ENCODE results near the gene BICDL1. TPM values are rescaled to one million over a fixed set of nuclear protein-coding genes. Genes with fewer than 3 reads are reported as not detected.

The BICDL1 gene
- polyA plus RNA-seq, 1 of the 3 experiments (the other 2 are of a cell fraction): 0.35 TPM

DNA sequence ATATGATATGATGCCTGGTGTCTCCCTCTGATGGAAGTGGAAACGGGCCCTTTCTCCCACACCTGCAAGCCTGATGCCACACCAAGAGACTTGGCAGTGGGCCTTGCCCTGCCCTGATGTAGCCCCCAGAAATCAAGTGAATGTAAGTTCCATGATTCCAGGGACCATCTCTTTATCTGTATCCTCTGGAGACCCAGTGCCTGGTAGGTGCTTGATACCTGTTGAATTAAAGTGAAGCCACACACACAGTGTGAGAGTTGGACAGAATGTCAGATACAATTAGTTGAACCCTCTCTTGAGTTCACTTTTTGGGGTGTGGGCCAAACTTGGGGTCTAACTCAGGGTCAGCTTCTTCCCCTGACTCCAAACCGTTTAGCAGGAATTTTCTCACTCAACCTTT lies 132.3 kb downstream of the BICDL1 start:
- Histone ChIP-seq H3K36me3 (replicated peaks in 1 of 2; ENCODE audit: control insufficient read depth in 1 of 2, insufficient read depth in 2 of 2, low read length in 1 of 2) (peaks cover 3 to 9% of the 10 kb centered on the region in 2 experiments), H3K9me3 (no peaks in the 10 kb centered on the region), H3K4me1 (ENCODE audit: control insufficient read depth in 1 of 2, insufficient read depth in 2 of 2, low read depth in 1 of 2, low read length in 1 of 2) (peaks cover 6 to 20% of the 10 kb centered on the region in 2 experiments), H3K4me2 (no peak overlapping the region), H2AFZ (ENCODE audit: low read depth) (no peak overlapping the region), H3K27me3 (ENCODE audit: insufficient read depth) (no peaks in the 10 kb centered on the region), H3F3A (replicated peaks; ENCODE audit: insufficient read depth) (peaks cover 31% of the 10 kb centered on the region), H3K27ac (ENCODE audit: low read depth in 2 of 2, low read length in 1 of 2) (no peak overlapping the region), H3K79me2 (ENCODE audit: insufficient read depth) (peaks cover 25% of the 10 kb centered on the region), H3K9me2 (no peaks in the 10 kb centered on the region), H3K4me3 (ENCODE audit: low read depth in 2 of 2, low read length in 1 of 2) (no peak overlapping the region), H4K20me1 (ENCODE audit: insufficient read depth) (no peaks in the 10 kb centered on the region), H3K9ac (no peak overlapping the region)
- DNase-seq: no peak
- 92% methylated on average over 2 of the region's 2 CpGs for WGBS (ENCODE audit: low lambda C conversion rate)
- no peak for TF ChIP-seq MEF2A (IDR thresholded peaks at IDR 0.05; ENCODE audit: borderline replicate concordance, low read depth)
- TF ChIP-seq, protein P1, sequence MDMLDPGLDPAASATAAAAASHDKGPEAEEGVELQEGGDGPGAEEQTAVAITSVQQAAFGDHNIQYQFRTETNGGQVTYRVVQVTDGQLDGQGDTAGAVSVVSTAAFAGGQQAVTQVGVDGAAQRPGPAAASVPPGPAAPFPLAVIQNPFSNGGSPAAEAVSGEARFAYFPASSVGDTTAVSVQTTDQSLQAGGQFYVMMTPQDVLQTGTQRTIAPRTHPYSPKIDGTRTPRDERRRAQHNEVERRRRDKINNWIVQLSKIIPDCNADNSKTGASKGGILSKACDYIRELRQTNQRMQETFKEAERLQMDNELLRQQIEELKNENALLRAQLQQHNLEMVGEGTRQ (IDR thresholded peaks at IDR 0.05; ENCODE audit: borderline replicate concordance, low read depth, low read length): no peak
- TF ChIP-seq EZH2phosphoT487 (IDR thresholded peaks at IDR 0.05; ENCODE audit: borderline replicate concordance, low read depth): no peak
- TF ChIP-seq FOXJ3 (CRISPR knock-in tag; IDR thresholded peaks at IDR 0.05): no peak
- TF ChIP-seq ELF1 (IDR thresholded peaks at IDR 0.05): no peak
- no peak for TF ChIP-seq GABPA (IDR thresholded peaks at IDR 0.05; ENCODE audit: low read depth)
- no peak for TF ChIP-seq FOSL2 (IDR thresholded peaks at IDR 0.05; ENCODE audit: borderline replicate concordance, low read depth)
- no peak for TF ChIP-seq RXRA (IDR thresholded peaks at IDR 0.05; ENCODE audit: borderline replicate concordance, low read depth)
- TF ChIP-seq RCOR1 (IDR thresholded peaks at IDR 0.05; ENCODE audit: low read length): no peak
- TF ChIP-seq FOXM1 (IDR thresholded peaks at IDR 0.05; ENCODE audit: low read depth): no peak
- TF ChIP-seq, protein P2, sequence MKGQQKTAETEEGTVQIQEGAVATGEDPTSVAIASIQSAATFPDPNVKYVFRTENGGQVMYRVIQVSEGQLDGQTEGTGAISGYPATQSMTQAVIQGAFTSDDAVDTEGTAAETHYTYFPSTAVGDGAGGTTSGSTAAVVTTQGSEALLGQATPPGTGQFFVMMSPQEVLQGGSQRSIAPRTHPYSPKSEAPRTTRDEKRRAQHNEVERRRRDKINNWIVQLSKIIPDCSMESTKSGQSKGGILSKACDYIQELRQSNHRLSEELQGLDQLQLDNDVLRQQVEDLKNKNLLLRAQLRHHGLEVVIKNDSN (IDR thresholded peaks at IDR 0.05; ENCODE audit: borderline replicate concordance, low read depth): no peak
- TF ChIP-seq CHD2 (IDR thresholded peaks at IDR 0.05; ENCODE audit: low read length, partially characterized antibody): no peak
- TF ChIP-seq MXI1 (IDR thresholded peaks at IDR 0.05; ENCODE audit: low read depth, low read length): no peak
- TF ChIP-seq, protein P3, sequence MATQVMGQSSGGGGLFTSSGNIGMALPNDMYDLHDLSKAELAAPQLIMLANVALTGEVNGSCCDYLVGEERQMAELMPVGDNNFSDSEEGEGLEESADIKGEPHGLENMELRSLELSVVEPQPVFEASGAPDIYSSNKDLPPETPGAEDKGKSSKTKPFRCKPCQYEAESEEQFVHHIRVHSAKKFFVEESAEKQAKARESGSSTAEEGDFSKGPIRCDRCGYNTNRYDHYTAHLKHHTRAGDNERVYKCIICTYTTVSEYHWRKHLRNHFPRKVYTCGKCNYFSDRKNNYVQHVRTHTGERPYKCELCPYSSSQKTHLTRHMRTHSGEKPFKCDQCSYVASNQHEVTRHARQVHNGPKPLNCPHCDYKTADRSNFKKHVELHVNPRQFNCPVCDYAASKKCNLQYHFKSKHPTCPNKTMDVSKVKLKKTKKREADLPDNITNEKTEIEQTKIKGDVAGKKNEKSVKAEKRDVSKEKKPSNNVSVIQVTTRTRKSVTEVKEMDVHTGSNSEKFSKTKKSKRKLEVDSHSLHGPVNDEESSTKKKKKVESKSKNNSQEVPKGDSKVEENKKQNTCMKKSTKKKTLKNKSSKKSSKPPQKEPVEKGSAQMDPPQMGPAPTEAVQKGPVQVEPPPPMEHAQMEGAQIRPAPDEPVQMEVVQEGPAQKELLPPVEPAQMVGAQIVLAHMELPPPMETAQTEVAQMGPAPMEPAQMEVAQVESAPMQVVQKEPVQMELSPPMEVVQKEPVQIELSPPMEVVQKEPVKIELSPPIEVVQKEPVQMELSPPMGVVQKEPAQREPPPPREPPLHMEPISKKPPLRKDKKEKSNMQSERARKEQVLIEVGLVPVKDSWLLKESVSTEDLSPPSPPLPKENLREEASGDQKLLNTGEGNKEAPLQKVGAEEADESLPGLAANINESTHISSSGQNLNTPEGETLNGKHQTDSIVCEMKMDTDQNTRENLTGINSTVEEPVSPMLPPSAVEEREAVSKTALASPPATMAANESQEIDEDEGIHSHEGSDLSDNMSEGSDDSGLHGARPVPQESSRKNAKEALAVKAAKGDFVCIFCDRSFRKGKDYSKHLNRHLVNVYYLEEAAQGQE (IDR thresholded peaks at IDR 0.05; ENCODE audit: low read depth, low read length): no peak
- TF ChIP-seq, protein P4, sequence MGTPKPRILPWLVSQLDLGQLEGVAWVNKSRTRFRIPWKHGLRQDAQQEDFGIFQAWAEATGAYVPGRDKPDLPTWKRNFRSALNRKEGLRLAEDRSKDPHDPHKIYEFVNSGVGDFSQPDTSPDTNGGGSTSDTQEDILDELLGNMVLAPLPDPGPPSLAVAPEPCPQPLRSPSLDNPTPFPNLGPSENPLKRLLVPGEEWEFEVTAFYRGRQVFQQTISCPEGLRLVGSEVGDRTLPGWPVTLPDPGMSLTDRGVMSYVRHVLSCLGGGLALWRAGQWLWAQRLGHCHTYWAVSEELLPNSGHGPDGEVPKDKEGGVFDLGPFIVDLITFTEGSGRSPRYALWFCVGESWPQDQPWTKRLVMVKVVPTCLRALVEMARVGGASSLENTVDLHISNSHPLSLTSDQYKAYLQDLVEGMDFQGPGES (IDR thresholded peaks at IDR 0.05; ENCODE audit: low read depth, low read length): no peak
- no peak for TF ChIP-seq POLR2AphosphoS5 (IDR thresholded peaks at IDR 0.05; ENCODE audit: low read depth, low read length)
- TF ChIP-seq TCF12 (IDR thresholded peaks at IDR 0.05): no peak
- ChIA-PET CTCF (interaction anchor here (0.7 kb wide), 1 partner anchor 819 kb away, joined by 3 read pairs; no protein-coding TSS in a partner anchor), POLR2A (no interaction called here)
